B cell (primary cell): ENCODE results near the gene TMPRSS11E.

Experiments used
- EZH2 ChIP-seq: IDR thresholded peaks from 2 replicates; pipeline ENCODE4 v1.6.1; 2012; ENCODE audit warnings: borderline replicate concordance, low read depth, mild to moderate bottlenecking, moderate library complexity, low read length; ENCODE audit not compliant: insufficient read depth, poor library complexity, severe bottlenecking
- TF ChIP-seq, protein P1 (sequence below): fragments of 200-600 bp; IDR thresholded peaks from one replicate; pipeline ENCODE4 v1.8.0; 2022; ENCODE audit warnings: antibody characterized with exemption, mild to moderate bottlenecking

DNA sequence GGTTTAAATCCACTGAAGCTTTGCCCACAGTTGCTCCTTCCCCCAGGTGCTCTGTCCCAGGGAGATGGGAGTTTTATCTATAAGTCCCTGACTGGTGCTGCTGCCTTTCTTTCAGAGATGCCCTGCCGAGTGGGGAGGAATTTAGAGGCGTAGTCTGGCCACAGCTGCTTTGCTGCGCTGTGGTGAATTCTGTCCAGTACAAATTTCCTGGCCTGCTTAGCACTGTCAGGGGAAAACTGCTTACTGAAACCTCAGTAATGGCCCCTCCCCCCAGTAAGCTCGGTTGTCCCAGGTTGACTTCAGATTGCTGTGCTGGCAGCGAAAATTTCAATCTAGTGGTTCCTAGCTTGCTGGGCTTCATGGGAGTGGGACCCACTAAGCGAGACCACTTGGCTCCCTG is 88.7 kb downstream of the TMPRSS11E start:
- TF ChIP-seq, protein P1, sequence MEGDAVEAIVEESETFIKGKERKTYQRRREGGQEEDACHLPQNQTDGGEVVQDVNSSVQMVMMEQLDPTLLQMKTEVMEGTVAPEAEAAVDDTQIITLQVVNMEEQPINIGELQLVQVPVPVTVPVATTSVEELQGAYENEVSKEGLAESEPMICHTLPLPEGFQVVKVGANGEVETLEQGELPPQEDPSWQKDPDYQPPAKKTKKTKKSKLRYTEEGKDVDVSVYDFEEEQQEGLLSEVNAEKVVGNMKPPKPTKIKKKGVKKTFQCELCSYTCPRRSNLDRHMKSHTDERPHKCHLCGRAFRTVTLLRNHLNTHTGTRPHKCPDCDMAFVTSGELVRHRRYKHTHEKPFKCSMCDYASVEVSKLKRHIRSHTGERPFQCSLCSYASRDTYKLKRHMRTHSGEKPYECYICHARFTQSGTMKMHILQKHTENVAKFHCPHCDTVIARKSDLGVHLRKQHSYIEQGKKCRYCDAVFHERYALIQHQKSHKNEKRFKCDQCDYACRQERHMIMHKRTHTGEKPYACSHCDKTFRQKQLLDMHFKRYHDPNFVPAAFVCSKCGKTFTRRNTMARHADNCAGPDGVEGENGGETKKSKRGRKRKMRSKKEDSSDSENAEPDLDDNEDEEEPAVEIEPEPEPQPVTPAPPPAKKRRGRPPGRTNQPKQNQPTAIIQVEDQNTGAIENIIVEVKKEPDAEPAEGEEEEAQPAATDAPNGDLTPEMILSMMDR: no peak
- TF ChIP-seq EZH2: no peak
